Pons (tissue), 1 donor: ENCODE results near the gene ACSS2.

Source experiments
- DNase-seq: peaks from one replicate; pipeline ENCODE4 v3.0.0-alpha.2; 2016; ENCODE audit warnings: low spot score

Gene ACSS2

GRCh38 chr20:34876406-34877282 is at the start of gene ACSS2:
TSS of gene ACSS2 (plus strand) at chr20:34876612. CDS start at chr20:34876646, 34 bp downstream.
- peak; percentile 35 for DNase-seq

GRCh38 chr20:34829191-34829590 is 47.2 kb upstream of the ACSS2 start:
- DNase-seq: no peak

GRCh38 chr20:34831936-34832335 is 44.5 kb upstream of the ACSS2 start:
- DNase-seq: no peak

GRCh38 chr20:34834459-34834893 is 41.9 kb upstream of the ACSS2 start:
- peak; percentile 40 for DNase-seq

- DNase-seq: no peak
Measured at GRCh38 chr20:34842143-34842542, 34.3 kb upstream of the ACSS2 start.

GRCh38 chr20:34843421-34843820 is 33.0 kb upstream of the ACSS2 start:
- no peak for DNase-seq

GRCh38 chr20:34848597-34848996 is 27.8 kb upstream of the ACSS2 start:
- DNase-seq: no peak

GRCh38 chr20:34849778-34850177 is 26.6 kb upstream of the ACSS2 start:
- DNase-seq: no peak

GRCh38 chr20:34850969-34851368 is 25.4 kb upstream of the ACSS2 start:
- no peak for DNase-seq

- no peak for DNase-seq
Measured at GRCh38 chr20:34852298-34852697, 24.1 kb upstream of the ACSS2 start.

- DNase-seq: no peak
Measured at GRCh38 chr20:34859367-34859766, 17.0 kb upstream of the ACSS2 start.

- DNase-seq: no peak
Measured at GRCh38 chr20:34859826-34860545, 16.4 kb upstream of the ACSS2 start.

GRCh38 chr20:34861386-34862084 is 14.9 kb upstream of the ACSS2 start:
- DNase-seq: no peak

- DNase-seq: no peak
Measured at GRCh38 chr20:34862724-34863123, 13.7 kb upstream of the ACSS2 start.

GRCh38 chr20:34863421-34863965 is 12.9 kb upstream of the ACSS2 start:
- DNase-seq: no peak

- DNase-seq: no peak
Measured at GRCh38 chr20:34864216-34864615, 12.2 kb upstream of the ACSS2 start.

- DNase-seq: peak; percentile 29
Measured at GRCh38 chr20:34871320-34871926, 5.0 kb upstream of the ACSS2 start.

- DNase-seq: peak; percentile 25
Measured at GRCh38 chr20:34871966-34872621, 4.3 kb upstream of the ACSS2 start.

- DNase-seq: peak; percentile 69
Measured at GRCh38 chr20:34872622-34873224, 3.7 kb upstream of the ACSS2 start, which contains the start of gene GGT7. TSS of gene GGT7 (minus strand) at chr20:34872856. CDS start at chr20:34872815, 41 bp downstream.

GRCh38 chr20:34873583-34874093 is 2.8 kb upstream of the ACSS2 start:
- DNase-seq: peak; percentile 15
